Smooth muscle cell (in vitro differentiated cells): ENCODE measurements around the gene C8A. TPM values are rescaled to one million over a fixed set of nuclear protein-coding genes. Genes with fewer than 3 reads are reported as not detected.

Experiments
- DNase-seq: peaks from one replicate; lab custom pipeline; 2025; ENCODE audit not compliant: unreplicated experiment; lab: John Stamatoyannopoulos, UW
- H2AFZ ChIP-seq: fragments of 200-600 bp; sonication (generic); 2 replicates; pipeline ENCODE4 v1.6.0; 2016; ENCODE audit warnings: antibody characterized with exemption, low read depth, mild to moderate bottlenecking
- H3F3A ChIP-seq: fragments of 200-600 bp; sonication (generic); 2 replicates; pipeline ENCODE4 v1.6.0; 2017; ENCODE audit warnings: antibody characterized with exemption, low read depth
- H3K27ac ChIP-seq: fragments of 200-600 bp; sonication (generic); 2 replicates; pipeline ENCODE4 v1.5.1; 2016; ENCODE audit warnings: low read depth, mild to moderate bottlenecking
- H3K27me3 ChIP-seq: fragments of 200-600 bp; sonication (generic); 2 replicates; pipeline ENCODE4 v1.6.1; 2016; ENCODE audit warnings: low read depth, mild to moderate bottlenecking
- H3K36me3 ChIP-seq: fragments of 200-600 bp; sonication (generic); 2 replicates; pipeline ENCODE4 v1.5.1; 2016; ENCODE audit warnings: low read depth
- H3K4me1 ChIP-seq: fragments of 200-600 bp; sonication (generic); 2 replicates; pipeline ENCODE4 v1.5.1; 2016; ENCODE audit warnings: low read depth
- H3K4me2 ChIP-seq: fragments of 200-600 bp; sonication (generic); 2 replicates; pipeline ENCODE4 v1.6.0; 2016; ENCODE audit warnings: mild to moderate bottlenecking
- H3K4me3 ChIP-seq: fragments of 200-600 bp; sonication (generic); 2 replicates; pipeline ENCODE4 v1.5.1; 2016; ENCODE audit warnings: mild to moderate bottlenecking
- H3K79me2 ChIP-seq: fragments of 200-600 bp; sonication (generic); 2 replicates; pipeline ENCODE4 v1.6.0; 2016; ENCODE audit warnings: low read depth, mild to moderate bottlenecking
- H3K9ac ChIP-seq: fragments of 200-600 bp; sonication (generic); 2 replicates; pipeline ENCODE4 v1.6.0; 2016; ENCODE audit warnings: low read depth
- H3K9me3 ChIP-seq: fragments of 200-600 bp; sonication (generic); replicated peaks from 2 replicates; pipeline ENCODE4 v1.5.1; 2016; ENCODE audit warnings: low read depth
- H4K20me1 ChIP-seq: fragments of 200-600 bp; sonication (generic); 2 replicates; pipeline ENCODE4 v1.6.0; 2016; ENCODE audit warnings: low read depth
- WGBS: methylation state at CpG from one replicate; pipeline ENCODE4 v1.1.7; 2016; ENCODE audit warnings: low lambda C conversion rate; 5-methylcytosine and 5-hydroxymethylcytosine counted together
- polyA plus RNA-seq: library from polyadenylated mRNA; unstranded; fragments of >200 nt; fragmentation: Nextera tagmentation; extraction: Ambion mirVana; gene quantifications from 2 replicates; pipeline ENCODE4 v1.2.1, GENCODE V29; 2016
- total RNA-seq: library from RNA; depleted of rRNA; stranded (reverse); fragments of >200 nt; gene quantifications from 2 replicates; pipeline ENCODE4 v1.2.3, GENCODE V29; 2014
- TF ChIP-seq, protein P1 (sequence below): fragments of 200-600 bp; sonication (generic); IDR thresholded peaks from 2 replicates; pipeline ENCODE4 v1.5.1; 2017; ENCODE audit warnings: borderline replicate concordance, mild to moderate bottlenecking, antibody characterized with exemption; ENCODE audit not compliant: insufficient read depth, poor library complexity, severe bottlenecking

C8A gene
- total and polyA plus RNA-seq, 2 experiments from 2014 or later = not detected

GRCh38 chr1:56905667-56906066 lies 51.1 kb downstream of the C8A start:
- Histone ChIP-seq H3K79me2 (no peaks in the 10 kb centered on the region), H4K20me1 (no peaks in the 10 kb centered on the region), H3F3A (no peaks in the 10 kb centered on the region), H3K9me3 (no peaks in the 10 kb centered on the region), H3K36me3 (no peaks in the 10 kb centered on the region), H3K27me3 (no peaks in the 10 kb centered on the region), H3K4me3 (no peak overlapping the region), H3K4me2 (no peak overlapping the region), H3K4me1 (peaks cover 16% of the 10 kb centered on the region), H2AFZ (no peak overlapping the region), H3K27ac (no peak overlapping the region), H3K9ac (no peak overlapping the region)
- WGBS = 91% methylated on average over 3 of the region's 3 CpGs
- DNase-seq = no peak
- TF ChIP-seq, protein P1, sequence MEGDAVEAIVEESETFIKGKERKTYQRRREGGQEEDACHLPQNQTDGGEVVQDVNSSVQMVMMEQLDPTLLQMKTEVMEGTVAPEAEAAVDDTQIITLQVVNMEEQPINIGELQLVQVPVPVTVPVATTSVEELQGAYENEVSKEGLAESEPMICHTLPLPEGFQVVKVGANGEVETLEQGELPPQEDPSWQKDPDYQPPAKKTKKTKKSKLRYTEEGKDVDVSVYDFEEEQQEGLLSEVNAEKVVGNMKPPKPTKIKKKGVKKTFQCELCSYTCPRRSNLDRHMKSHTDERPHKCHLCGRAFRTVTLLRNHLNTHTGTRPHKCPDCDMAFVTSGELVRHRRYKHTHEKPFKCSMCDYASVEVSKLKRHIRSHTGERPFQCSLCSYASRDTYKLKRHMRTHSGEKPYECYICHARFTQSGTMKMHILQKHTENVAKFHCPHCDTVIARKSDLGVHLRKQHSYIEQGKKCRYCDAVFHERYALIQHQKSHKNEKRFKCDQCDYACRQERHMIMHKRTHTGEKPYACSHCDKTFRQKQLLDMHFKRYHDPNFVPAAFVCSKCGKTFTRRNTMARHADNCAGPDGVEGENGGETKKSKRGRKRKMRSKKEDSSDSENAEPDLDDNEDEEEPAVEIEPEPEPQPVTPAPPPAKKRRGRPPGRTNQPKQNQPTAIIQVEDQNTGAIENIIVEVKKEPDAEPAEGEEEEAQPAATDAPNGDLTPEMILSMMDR = no peak

GRCh38 chr1:56908619-56909221 lies 54.1 kb downstream of the C8A start:
- Histone ChIP-seq H3K9ac (no peak overlapping the region), H3K27me3 (no peaks in the 10 kb centered on the region), H3K36me3 (no peaks in the 10 kb centered on the region), H3K79me2 (no peaks in the 10 kb centered on the region), H3F3A (no peaks in the 10 kb centered on the region), H3K4me2 (no peak overlapping the region), H3K9me3 (no peaks in the 10 kb centered on the region), H3K27ac (no peak overlapping the region), H3K4me1 (peaks cover 9% of the 10 kb centered on the region), H3K4me3 (no peak overlapping the region), H2AFZ (no peak overlapping the region), H4K20me1 (no peaks in the 10 kb centered on the region)
- 63% methylated on average over 1 of the region's 1 CpG for WGBS
- TF ChIP-seq, protein P1 = no peak
- no peak for DNase-seq

- WGBS = 75% methylated on average over 4 of the region's 4 CpGs
- Histone ChIP-seq H2AFZ (no peak overlapping the region), H3K27ac (peak overlapping the region; percentile 93), H3K36me3 (no peaks in the 10 kb centered on the region), H3K27me3 (no peaks in the 10 kb centered on the region), H3F3A (no peaks in the 10 kb centered on the region), H3K4me3 (no peak overlapping the region), H3K9me3 (no peaks in the 10 kb centered on the region), H3K9ac (peak overlapping the region; percentile 39), H3K79me2 (no peaks in the 10 kb centered on the region), H3K4me2 (peak overlapping the region; percentile 49), H4K20me1 (no peaks in the 10 kb centered on the region), H3K4me1 (peaks cover 9% of the 10 kb centered on the region)
- no peak for DNase-seq
- TF ChIP-seq, protein P1 = no peak
Measured at GRCh38 chr1:56910441-56910985, 55.9 kb downstream of the C8A start.
